K562 (cell line): ENCODE measurements around the gene MYRIP. TPM values are rescaled to one million over a fixed set of nuclear protein-coding genes. Genes with fewer than 3 reads are reported as not detected.

Source experiments
- CBX3 ChIP-seq, 2 experiments: IDR thresholded peaks; 1 replicate in 1 of 2; 2 replicates in 1 of 2; pipeline ENCODE4 v1.6.1; 2012; ENCODE audit warnings: inconsistent platforms in 2 of 2, low read length in 2 of 2, borderline replicate concordance in 1 of 2, control low read depth in 1 of 2
- E2F6 ChIP-seq, 2 experiments: IDR thresholded peaks; 2 replicates each; pipeline ENCODE4 v1.6.1; 2011; ENCODE audit warnings: borderline replicate concordance in 1 of 2, control low read depth in 1 of 2, low read depth in 1 of 2, low read length in 1 of 2, mild to moderate bottlenecking in 1 of 2, mixed read lengths in 1 of 2, moderate library complexity in 1 of 2; ENCODE audit not compliant: insufficient read depth in 1 of 2, insufficient read length in 1 of 2, poor library complexity in 1 of 2, severe bottlenecking in 1 of 2; ENCODE audit errors: extremely low read depth in 1 of 2
- HDAC2 ChIP-seq: fragments of 450-650 bp; IDR thresholded peaks from 2 replicates; pipeline ENCODE4 v1.6.1; 2016; ENCODE audit warnings: mild to moderate bottlenecking
- KAT8 ChIP-seq: fragments of 450-650 bp; IDR thresholded peaks from 2 replicates; pipeline ENCODE4 v1.6.1; 2016; ENCODE audit warnings: low read depth, mild to moderate bottlenecking
- NFE2 ChIP-seq: IDR thresholded peaks from 2 replicates; pipeline ENCODE4 v1.6.1; 2014; ENCODE audit warnings: antibody characterized with exemption, low read depth
- NKRF ChIP-seq: fragments of 450-650 bp; IDR thresholded peaks from 2 replicates; pipeline ENCODE4 v1.6.1; 2016; ENCODE audit warnings: borderline replicate concordance
- POLR2A ChIP-seq: fragments of 450-650 bp; conservative IDR thresholded peaks from 2 replicates; pipeline ENCODE4 v1.6.1; 2016
- POU5F1 ChIP-seq: fragments of 150-350 bp; IDR thresholded peaks from 2 replicates; pipeline ENCODE4 v1.6.1; 2014; ENCODE audit warnings: borderline replicate concordance, low read length, low read depth, mild to moderate bottlenecking; ENCODE audit not compliant: partially characterized antibody
- SPI1 ChIP-seq: IDR thresholded peaks from 2 replicates; pipeline ENCODE4 v1.6.1; 2011; ENCODE audit warnings: low read depth, low read length, control low read depth, borderline replicate concordance
- ZBTB11 ChIP-seq, 3 experiments: fragments of 200-800 bp in 1 of 3; fragments of 250-450 bp in 1 of 3; fragments of 450-650 bp in 1 of 3; sonication (Bioruptor Pico) in 1 of 3; sonication (Bioruptor generic) in 1 of 3; formaldehyde crosslinking in 1 of 3; IDR thresholded peaks; 2 replicates each; pipeline versions ENCODE4 v1.6.1 to v1.8.0; 2016 to 2022; ENCODE audit warnings: mild to moderate bottlenecking in 2 of 3, missing genetic modification characterization in 2 of 3, missing compliant biosample characterization in 1 of 3, moderate library complexity in 1 of 3
- ZNF384 ChIP-seq: IDR thresholded peaks from 2 replicates; pipeline ENCODE4 v1.6.1; 2012; ENCODE audit warnings: low read depth, low read length, improper control_type of control experiment
- polyA plus RNA-seq, 8 experiments: library from polyadenylated mRNA; depleted of rRNA in 4 of 8; stranded (reverse) in 5 of 8; unstranded in 3 of 8; fragments of >200 nt; fragmentation: Nextera tagmentation in 2 of 8; fragmentation: Illumina TruSeq in 1 of 8; extraction: Ambion mirVana in 2 of 8; extraction: Trizol in 1 of 8; gene quantifications; 2 replicates each; pipeline versions ENCODE4 v1.2.1 to v1.2.3, GENCODE V29; 2011 to 2014; ENCODE audit warnings: inconsistent platforms in 1 of 8, missing spikeins in 1 of 8
- total RNA-seq, 7 experiments: library from RNA; depleted of rRNA in 6 of 7; stranded (reverse); fragments of >200 nt in 6 of 7; fragmentation: Illumina TruSeq in 2 of 7; extraction: Trizol in 2 of 7; gene quantifications; 2 replicates each; pipeline versions ENCODE4 v1.2.1 to v1.2.3, GENCODE V29; 2011 to 2021; ENCODE audit warnings: low replicate concordance in 1 of 7
- TF ChIP-seq, protein P1 (sequence below), 2 experiments: IDR thresholded peaks; 2 replicates each; pipeline ENCODE4 v1.6.1; 2012; ENCODE audit warnings: improper control_type of control experiment in 2 of 2, low read depth in 2 of 2, low read length in 2 of 2, borderline replicate concordance in 1 of 2
- TF ChIP-seq, protein P2 (sequence below): conservative IDR thresholded peaks from 2 replicates; pipeline ENCODE4 v1.6.1; 2011; ENCODE audit warnings: low read depth, mild to moderate bottlenecking, low read length; ENCODE audit not compliant: control insufficient read depth
- TF ChIP-seq, protein P3 (sequence below): fragments of 250-450 bp; sonication (Bioruptor Pico); IDR thresholded peaks from 2 replicates; pipeline ENCODE4 v1.8.0; 2022; ENCODE audit warnings: inconsistent platforms, mild to moderate bottlenecking, moderate library complexity, borderline replicate concordance

The MYRIP gene
- total and polyA plus RNA-seq, 9 of the 15 experiments (the other 6 are each of a cell fraction or from before 2014, with no cell fraction given) = 0.03 to 0.12 TPM; not detected in 7

DNA sequence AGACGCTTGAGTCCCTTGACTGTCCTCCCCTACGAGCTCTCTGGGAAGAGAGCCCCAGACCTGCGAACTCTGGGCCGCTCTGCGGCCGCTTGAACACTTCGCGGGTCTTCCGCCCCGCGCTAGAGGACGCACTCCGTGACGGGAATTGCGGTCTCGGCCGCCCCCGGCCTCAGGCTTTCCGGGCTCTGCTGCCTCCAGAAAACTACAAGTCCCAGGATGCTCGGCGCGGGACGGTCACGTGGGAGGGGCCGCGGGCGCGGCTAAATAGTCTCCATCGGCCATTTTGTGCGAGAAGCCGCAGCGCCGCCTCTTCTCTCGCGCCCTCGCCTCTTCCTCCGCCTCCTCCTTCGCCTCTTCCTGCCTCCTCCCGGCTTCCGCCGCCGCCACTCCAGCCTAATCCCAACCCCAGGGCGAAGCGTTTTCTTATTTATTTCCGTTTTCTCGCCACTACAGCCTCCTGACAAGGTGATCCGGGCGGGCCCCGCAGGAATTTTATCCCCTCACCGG lies 500.1 kb downstream of the MYRIP start, which contains the start of gene EIF1B (continued):
- TF ChIP-seq HDAC2 = no peak
- peak; percentile 33; the same call in 1 of the 2 replicates for TF ChIP-seq SPI1
- peak in 1 of 3 experiments; percentile 88; a peak in 2 of 6 replicates for TF ChIP-seq ZBTB11 (CRISPR knock-in tag; IDR thresholded peaks at IDR 0.05)
- TF ChIP-seq NFE2 = peak; percentile 48
- peak in 1 of 2 experiments; percentile 73; a peak in 2 of 3 replicates for TF ChIP-seq CBX3 (IDR thresholded peaks at IDR 0.05; ENCODE audit: borderline replicate concordance in 1 of 2, low read length in 2 of 2)
- TF ChIP-seq, protein P1, sequence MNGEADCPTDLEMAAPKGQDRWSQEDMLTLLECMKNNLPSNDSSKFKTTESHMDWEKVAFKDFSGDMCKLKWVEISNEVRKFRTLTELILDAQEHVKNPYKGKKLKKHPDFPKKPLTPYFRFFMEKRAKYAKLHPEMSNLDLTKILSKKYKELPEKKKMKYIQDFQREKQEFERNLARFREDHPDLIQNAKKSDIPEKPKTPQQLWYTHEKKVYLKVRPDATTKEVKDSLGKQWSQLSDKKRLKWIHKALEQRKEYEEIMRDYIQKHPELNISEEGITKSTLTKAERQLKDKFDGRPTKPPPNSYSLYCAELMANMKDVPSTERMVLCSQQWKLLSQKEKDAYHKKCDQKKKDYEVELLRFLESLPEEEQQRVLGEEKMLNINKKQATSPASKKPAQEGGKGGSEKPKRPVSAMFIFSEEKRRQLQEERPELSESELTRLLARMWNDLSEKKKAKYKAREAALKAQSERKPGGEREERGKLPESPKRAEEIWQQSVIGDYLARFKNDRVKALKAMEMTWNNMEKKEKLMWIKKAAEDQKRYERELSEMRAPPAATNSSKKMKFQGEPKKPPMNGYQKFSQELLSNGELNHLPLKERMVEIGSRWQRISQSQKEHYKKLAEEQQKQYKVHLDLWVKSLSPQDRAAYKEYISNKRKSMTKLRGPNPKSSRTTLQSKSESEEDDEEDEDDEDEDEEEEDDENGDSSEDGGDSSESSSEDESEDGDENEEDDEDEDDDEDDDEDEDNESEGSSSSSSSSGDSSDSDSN (IDR thresholded peaks at IDR 0.05; ENCODE audit: borderline replicate concordance in 1 of 2, low read depth in 2 of 2, low read length in 2 of 2) = peak; percentile 66 to 81; a peak in 3 of 4 replicates
- TF ChIP-seq POLR2A = peak; percentile 95
- TF ChIP-seq, protein P2, sequence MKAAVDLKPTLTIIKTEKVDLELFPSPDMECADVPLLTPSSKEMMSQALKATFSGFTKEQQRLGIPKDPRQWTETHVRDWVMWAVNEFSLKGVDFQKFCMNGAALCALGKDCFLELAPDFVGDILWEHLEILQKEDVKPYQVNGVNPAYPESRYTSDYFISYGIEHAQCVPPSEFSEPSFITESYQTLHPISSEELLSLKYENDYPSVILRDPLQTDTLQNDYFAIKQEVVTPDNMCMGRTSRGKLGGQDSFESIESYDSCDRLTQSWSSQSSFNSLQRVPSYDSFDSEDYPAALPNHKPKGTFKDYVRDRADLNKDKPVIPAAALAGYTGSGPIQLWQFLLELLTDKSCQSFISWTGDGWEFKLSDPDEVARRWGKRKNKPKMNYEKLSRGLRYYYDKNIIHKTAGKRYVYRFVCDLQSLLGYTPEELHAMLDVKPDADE = peak; percentile 99
- peak; percentile 85; the same call in 1 of the 2 replicates for TF ChIP-seq KAT8
- TF ChIP-seq, protein P3, sequence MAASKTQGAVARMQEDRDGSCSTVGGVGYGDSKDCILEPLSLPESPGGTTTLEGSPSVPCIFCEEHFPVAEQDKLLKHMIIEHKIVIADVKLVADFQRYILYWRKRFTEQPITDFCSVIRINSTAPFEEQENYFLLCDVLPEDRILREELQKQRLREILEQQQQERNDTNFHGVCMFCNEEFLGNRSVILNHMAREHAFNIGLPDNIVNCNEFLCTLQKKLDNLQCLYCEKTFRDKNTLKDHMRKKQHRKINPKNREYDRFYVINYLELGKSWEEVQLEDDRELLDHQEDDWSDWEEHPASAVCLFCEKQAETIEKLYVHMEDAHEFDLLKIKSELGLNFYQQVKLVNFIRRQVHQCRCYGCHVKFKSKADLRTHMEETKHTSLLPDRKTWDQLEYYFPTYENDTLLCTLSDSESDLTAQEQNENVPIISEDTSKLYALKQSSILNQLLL (CRISPR knock-in tag) = no peak
- no peak; the same call in 1 of the 2 replicates for TF ChIP-seq NKRF
- peak; percentile 61; the same call in 1 of the 2 replicates for TF ChIP-seq ZNF384
- peak; percentile 22 to 35 for TF ChIP-seq E2F6 (IDR thresholded peaks at IDR 0.05; ENCODE audit: borderline replicate concordance in 1 of 2, extremely low read depth in 1 of 2, insufficient read depth in 1 of 2, insufficient read length in 1 of 2, low read depth in 1 of 2, low read length in 1 of 2, poor library complexity in 1 of 2, severe bottlenecking in 1 of 2)
- peak; percentile 49 for TF ChIP-seq POU5F1
